SK-N-SH treated with all-trans-retinoic acid at 6 μM for 48 hours (cell line): ENCODE data around the gene TEX11.

Source experiments
- ARNTL ChIP-seq: fragments of 450-650 bp; formaldehyde crosslinking; IDR thresholded peaks from 2 replicates; pipeline ENCODE4 v1.5.0; 2020; ENCODE audit warnings: low read depth, mild to moderate bottlenecking, moderate library complexity, borderline replicate concordance
- CREB5 ChIP-seq: fragments of 250-450 bp; sonication (Bioruptor Pico); IDR thresholded peaks from 2 replicates; pipeline ENCODE4 v1.5.1; 2020; ENCODE audit warnings: low read depth, mild to moderate bottlenecking, moderate library complexity
- GLIS3 ChIP-seq: fragments of 250-450 bp; sonication (Bioruptor Pico); IDR thresholded peaks from 2 replicates; pipeline ENCODE4 v1.5.0; 2020; ENCODE audit warnings: mild to moderate bottlenecking, moderate library complexity
- OSR1 ChIP-seq: fragments of 250-450 bp; sonication (Bioruptor Pico); IDR thresholded peaks from 2 replicates; pipeline ENCODE4 v1.8.0; 2022; ENCODE audit warnings: moderate library complexity, mild to moderate bottlenecking, inconsistent platforms
- TSHZ2 ChIP-seq: fragments of 250-450 bp; sonication (Bioruptor Pico); IDR thresholded peaks from 2 replicates; pipeline ENCODE4 v1.5.0; 2020; ENCODE audit warnings: mild to moderate bottlenecking, moderate library complexity
- ZFP3 ChIP-seq: fragments of 250-450 bp; sonication (Bioruptor Pico); IDR thresholded peaks from 2 replicates; pipeline ENCODE4 v1.5.0; 2020; ENCODE audit warnings: mild to moderate bottlenecking, moderate library complexity
- ZNF8 ChIP-seq: fragments of 450-650 bp; formaldehyde crosslinking; IDR thresholded peaks from 2 replicates; pipeline ENCODE4 v1.5.0; 2020; ENCODE audit warnings: mild to moderate bottlenecking, moderate library complexity
- TF ChIP-seq, protein P1 (sequence below): fragments of 250-450 bp; sonication (Bioruptor Pico); IDR thresholded peaks from 2 replicates; pipeline ENCODE4 v1.5.1; 2021; ENCODE audit warnings: mild to moderate bottlenecking, moderate library complexity

DNA sequence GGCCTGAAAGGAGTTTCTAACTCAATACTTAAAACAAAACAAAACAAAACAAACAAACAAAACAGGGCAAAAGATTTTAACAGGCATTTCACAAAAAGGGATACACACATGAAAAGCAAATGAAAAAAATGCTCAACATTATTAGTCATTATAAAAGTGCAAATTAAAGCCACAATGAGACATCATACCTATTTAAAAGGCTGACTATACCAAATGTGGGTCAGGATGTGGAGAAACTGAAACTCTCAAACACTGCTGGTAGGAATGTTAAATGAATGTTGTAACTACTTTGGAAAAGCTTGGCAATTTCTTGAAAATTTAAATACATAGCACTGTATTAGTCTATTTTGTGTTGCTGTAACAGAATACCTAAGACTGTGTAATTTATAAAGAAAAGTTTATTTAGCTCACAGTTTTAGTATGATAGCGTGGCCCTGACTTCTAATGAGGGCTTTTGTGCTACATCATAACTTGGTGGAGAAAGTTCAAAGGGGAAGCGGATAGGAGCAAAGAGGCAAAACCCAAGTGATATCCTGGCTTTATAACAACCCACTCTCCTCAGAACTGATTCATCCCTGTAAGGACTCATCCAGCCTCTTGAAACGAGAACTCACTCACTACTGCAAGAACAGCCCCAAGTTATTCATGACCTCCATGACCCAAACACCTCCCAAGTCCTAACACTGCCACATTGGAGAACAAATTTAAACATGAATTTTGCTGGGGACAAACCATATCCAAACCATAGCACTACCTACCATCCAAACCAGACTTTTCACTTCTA lies 214.0 kb downstream of the TEX11 start:
- no peak for TF ChIP-seq GLIS3 (CRISPR knock-in tag)
- no peak for TF ChIP-seq ZNF8 (CRISPR knock-in tag)
- TF ChIP-seq ARNTL (CRISPR knock-in tag): no peak
- TF ChIP-seq TSHZ2 (CRISPR knock-in tag): no peak
- no peak for TF ChIP-seq CREB5 (CRISPR knock-in tag)
- TF ChIP-seq OSR1 (CRISPR knock-in tag): no peak
- TF ChIP-seq, protein P1, sequence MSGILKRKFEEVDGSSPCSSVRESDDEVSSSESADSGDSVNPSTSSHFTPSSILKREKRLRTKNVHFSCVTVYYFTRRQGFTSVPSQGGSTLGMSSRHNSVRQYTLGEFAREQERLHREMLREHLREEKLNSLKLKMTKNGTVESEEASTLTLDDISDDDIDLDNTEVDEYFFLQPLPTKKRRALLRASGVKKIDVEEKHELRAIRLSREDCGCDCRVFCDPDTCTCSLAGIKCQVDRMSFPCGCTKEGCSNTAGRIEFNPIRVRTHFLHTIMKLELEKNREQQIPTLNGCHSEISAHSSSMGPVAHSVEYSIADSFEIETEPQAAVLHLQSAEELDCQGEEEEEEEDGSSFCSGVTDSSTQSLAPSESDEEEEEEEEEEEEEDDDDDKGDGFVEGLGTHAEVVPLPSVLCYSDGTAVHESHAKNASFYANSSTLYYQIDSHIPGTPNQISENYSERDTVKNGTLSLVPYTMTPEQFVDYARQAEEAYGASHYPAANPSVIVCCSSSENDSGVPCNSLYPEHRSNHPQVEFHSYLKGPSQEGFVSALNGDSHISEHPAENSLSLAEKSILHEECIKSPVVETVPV (CRISPR knock-in tag): no peak
- no peak for TF ChIP-seq ZFP3
